GM19023 (cell line): ENCODE measurements around the gene TP53RK.

ENCODE experiments used
- ATAC-seq: cut with Tn5 transposase; IDR thresholded peaks from one replicate; pipeline ENCODE4 v1.9.1; 2021; ENCODE audit warnings: mild to moderate bottlenecking, moderate library complexity; ENCODE audit not compliant: unreplicated experiment

Gene TP53RK

GRCh38 chr20:46666306-46666705 is 22.9 kb downstream of the TP53RK start:
- ATAC-seq: no peak

GRCh38 chr20:46665602-46666001 is 23.6 kb downstream of the TP53RK start:
- ATAC-seq: no peak

GRCh38 chr20:46663531-46663930 is 25.7 kb downstream of the TP53RK start:
- ATAC-seq: no peak

GRCh38 chr20:46661659-46662058 is 27.6 kb downstream of the TP53RK start:
- no peak for ATAC-seq

GRCh38 chr20:46660487-46660886 is 28.8 kb downstream of the TP53RK start:
- ATAC-seq: no peak

GRCh38 chr20:46657618-46658017 is 31.6 kb downstream of the TP53RK start:
- no peak for ATAC-seq

- ATAC-seq: no peak
These were observed 32.1 kb downstream of the TP53RK start for GRCh38 chr20:46657137-46657536.

GRCh38 chr20:46652699-46653098 is 36.5 kb downstream of the TP53RK start:
- no peak for ATAC-seq

GRCh38 chr20:46651091-46651962 is 37.9 kb downstream of the TP53RK start, which contains the start of gene SLC13A3:
Gene SLC13A3 (minus strand): TSS chr20:46651459. CDS start chr20:46651421, 38 bp downstream.
- ATAC-seq: no peak

- ATAC-seq: no peak
These were observed 38.6 kb downstream of the TP53RK start for GRCh38 chr20:46650575-46651090.

GRCh38 chr20:46649965-46650542 is 39.2 kb downstream of the TP53RK start:
- no peak for ATAC-seq

GRCh38 chr20:46649650-46649949 is 39.6 kb downstream of the TP53RK start:
- no peak for ATAC-seq

- ATAC-seq: no peak
These were observed 40.2 kb downstream of the TP53RK start for GRCh38 chr20:46648903-46649649.

GRCh38 chr20:46647469-46647868 is 41.8 kb downstream of the TP53RK start:
- no peak for ATAC-seq

GRCh38 chr20:46646659-46647380 is 42.4 kb downstream of the TP53RK start:
- no peak for ATAC-seq

GRCh38 chr20:46646122-46646521 is 43.1 kb downstream of the TP53RK start:
- no peak for ATAC-seq

GRCh38 chr20:46644733-46645132 is 44.5 kb downstream of the TP53RK start:
- no peak for ATAC-seq

GRCh38 chr20:46644160-46644559 is 45.1 kb downstream of the TP53RK start:
- ATAC-seq: no peak

GRCh38 chr20:46642969-46643343 is 46.3 kb downstream of the TP53RK start:
- ATAC-seq: no peak

- ATAC-seq: no peak
These were observed 46.8 kb downstream of the TP53RK start for GRCh38 chr20:46642265-46642968.
